ENCODE measurements around the gene MACROD2.

DNA sequence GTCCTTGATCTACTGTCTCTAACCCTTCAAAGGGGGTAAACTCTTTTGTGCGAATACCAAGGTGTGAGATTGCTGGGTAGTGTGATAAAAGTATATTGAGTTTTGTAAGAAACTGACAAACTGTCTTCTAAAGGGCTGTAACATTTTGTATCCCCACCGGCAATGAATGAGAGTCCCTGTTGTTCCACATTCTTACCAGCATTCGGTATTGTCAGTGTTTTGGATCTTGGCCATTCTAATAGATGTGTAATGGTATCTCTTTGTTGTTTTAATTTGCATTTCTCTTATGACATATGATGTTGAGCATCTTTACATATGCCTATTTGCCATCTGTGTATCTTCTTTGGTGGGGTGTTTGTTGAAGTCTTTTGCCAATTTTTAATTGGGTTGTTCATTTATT lies 1487.2 kb downstream of the MACROD2 start:
- TF ChIP-seq EZH2 (IDR thresholded peaks at IDR 0.05; ENCODE audit: borderline replicate concordance, insufficient read depth, low read depth, low read length, poor library complexity, severe bottlenecking), result no peak
- TF ChIP-seq, protein P1, sequence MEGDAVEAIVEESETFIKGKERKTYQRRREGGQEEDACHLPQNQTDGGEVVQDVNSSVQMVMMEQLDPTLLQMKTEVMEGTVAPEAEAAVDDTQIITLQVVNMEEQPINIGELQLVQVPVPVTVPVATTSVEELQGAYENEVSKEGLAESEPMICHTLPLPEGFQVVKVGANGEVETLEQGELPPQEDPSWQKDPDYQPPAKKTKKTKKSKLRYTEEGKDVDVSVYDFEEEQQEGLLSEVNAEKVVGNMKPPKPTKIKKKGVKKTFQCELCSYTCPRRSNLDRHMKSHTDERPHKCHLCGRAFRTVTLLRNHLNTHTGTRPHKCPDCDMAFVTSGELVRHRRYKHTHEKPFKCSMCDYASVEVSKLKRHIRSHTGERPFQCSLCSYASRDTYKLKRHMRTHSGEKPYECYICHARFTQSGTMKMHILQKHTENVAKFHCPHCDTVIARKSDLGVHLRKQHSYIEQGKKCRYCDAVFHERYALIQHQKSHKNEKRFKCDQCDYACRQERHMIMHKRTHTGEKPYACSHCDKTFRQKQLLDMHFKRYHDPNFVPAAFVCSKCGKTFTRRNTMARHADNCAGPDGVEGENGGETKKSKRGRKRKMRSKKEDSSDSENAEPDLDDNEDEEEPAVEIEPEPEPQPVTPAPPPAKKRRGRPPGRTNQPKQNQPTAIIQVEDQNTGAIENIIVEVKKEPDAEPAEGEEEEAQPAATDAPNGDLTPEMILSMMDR (IDR thresholded peaks at IDR 0.05), result no peak
